ENCODE data around the gene TTLL3.
A peak's percentile ranks its signal among the peaks of the same experiment; 100 is the strongest.
"Not testable (repeated sequence)": the region's sequence is repeated elsewhere in the genome, so short reads cannot be mapped to it uniquely, and the experiment has no call there.

Gene TTLL3, protein sequence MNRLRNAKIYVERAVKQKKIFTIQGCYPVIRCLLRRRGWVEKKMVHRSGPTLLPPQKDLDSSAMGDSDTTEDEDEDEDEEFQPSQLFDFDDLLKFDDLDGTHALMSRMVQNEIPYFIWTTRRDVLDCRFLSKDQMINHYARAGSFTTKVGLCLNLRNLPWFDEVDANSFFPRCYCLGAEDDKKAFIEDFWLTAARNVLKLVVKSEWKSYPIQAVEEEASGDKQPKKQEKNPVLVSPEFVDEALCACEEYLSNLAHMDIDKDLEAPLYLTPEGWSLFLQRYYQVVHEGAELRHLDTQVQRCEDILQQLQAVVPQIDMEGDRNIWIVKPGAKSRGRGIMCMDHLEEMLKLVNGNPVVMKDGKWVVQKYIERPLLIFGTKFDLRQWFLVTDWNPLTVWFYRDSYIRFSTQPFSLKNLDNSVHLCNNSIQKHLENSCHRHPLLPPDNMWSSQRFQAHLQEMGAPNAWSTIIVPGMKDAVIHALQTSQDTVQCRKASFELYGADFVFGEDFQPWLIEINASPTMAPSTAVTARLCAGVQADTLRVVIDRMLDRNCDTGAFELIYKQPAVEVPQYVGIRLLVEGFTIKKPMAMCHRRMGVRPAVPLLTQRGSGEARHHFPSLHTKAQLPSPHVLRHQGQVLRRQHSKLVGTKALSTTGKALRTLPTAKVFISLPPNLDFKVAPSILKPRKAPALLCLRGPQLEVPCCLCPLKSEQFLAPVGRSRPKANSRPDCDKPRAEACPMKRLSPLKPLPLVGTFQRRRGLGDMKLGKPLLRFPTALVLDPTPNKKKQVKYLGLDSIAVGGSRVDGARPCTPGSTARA

DNA sequence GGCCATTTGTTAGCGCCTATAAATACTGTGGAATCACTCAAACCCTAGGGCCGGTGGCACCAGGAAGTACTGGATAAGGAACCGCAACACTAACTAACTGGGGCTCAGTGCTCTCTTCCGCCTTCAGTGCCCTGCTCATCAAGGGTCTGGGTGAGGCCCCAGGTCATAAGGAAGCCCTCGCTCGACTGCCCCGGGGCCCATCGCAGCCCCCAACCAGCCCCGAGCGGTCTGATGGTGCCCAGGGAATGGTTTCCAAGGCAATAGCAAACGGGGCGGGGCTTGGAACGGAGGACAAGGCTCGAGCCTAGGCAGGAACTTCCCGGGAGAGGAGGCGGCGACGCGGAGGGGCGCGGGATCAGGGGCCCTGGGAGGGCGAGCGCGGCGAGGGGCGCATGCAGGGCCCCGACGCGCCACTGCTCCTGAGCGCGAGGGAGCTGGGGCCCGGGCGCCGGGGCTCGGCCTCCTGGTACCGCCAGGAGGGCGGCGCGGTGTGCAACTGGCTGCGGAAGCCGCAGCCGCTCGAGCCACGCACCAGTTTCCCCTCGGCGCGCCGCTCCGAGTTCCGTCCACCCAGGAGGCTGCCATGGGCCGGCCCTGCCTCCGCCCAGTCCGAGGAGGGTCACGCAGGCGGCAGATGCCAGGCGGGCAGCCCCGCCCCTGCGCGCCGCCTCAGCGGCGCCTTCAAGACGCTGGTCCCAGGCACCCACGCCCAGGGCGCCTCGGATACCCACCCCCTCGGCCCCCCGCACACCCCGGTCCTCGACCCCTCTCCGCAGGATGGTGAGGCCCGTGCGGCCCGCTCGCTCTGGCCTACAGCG is at the start of gene TTLL3:
Gene TTLL3, plus strand, starts transcription at position 648 of the 818 bp plus-strand sequence. CDS start 400 bp downstream, outside the sequence.
- peak; percentile 31 to 44 for DNase-seq

DNA sequence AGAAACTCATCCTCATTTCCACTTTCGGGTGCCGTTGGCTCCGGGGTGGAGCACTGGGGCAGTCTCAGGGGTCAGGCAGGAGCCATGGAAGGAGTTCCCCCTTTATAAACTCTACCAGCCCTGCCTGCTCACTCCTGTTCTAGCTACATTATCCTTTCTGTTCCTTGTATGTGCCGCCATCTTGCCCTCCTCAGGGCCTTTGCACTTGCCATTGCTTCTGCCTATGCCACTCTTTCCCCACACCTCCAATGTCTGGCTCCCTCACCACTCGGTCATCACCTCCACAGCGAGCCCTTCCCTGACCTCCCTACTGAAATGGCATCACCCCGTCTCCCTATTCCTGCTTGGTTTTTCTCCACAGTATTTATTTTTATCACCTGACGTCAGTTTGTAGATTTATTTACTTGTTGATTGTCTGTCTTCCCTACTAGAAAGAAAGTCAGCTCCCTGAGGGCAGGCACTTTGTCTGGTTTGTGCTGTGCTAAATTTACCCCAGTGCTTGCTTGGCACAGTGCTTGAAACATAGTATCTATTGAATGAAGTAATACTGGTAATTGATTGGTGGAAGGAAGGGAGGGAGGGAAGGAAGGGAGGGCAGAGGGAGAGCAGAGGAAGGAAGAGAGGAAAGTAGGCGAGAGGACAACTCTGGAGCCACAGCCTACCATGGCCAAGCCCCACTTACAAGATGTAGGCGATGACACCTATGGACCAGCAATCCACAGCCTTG is 49.1 kb upstream of the TTLL3 start:
- no peak for DNase-seq

DNA sequence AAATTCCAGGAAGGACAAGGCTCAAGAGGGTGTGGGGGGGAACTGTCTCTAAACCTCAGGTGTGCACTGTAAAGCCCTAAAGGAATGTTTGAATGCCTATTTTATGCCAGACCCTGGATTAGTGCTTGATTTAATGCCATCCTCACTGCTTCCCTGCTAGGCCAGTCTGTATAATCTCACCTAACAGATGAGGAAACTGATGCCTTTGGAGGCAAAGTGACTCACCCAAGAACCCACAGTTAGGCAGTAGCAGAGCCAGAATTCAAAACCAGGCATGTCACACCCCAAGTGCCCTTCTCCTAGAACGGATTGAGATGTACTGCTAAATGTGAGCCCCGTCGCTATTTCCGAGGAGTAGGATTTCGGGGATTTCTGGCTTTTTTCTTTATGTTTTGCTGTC is 48.1 kb upstream of the TTLL3 start:
- no peak for DNase-seq

DNA sequence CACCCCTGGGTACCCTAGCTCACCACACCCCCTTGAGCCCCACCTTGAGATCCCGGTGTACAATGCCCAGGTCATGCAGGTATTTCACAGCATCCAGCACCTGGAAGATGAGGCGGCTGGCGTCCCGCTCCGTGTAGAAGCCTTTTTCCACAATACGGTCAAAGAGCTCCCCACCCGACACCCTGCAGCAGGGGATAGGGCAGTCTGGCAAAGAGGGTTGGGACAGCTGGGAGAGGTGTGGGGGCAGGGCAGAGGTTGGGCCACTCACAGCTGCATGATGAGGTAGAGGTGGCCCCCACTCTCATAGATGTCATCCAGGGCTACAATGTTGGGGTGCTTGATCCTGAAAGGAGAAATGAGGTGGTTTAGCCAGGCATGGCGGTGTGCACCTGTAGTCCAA is 47.2 kb upstream of the TTLL3 start:
- DNase-seq, result no peak

DNA sequence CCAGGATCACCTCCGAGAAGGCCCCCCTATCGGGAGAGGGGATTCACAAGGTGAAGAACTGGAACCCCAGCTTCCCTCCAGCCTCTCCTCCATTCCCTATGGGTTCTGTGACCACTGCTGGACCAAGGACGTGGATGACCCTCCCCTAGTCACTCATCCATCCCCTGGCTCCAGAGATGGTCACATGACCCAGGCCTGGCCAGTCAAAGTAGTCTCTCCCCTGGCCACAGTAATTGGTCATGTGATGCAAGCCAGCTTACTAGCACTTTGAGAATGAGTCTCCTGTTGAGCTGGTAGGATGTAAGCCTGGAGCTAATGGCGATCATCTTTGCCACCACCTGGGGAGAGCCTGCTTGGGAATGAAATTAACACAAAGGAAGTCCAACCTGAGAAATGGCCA is 44.2 kb upstream of the TTLL3 start:
- no peak for DNase-seq

DNA sequence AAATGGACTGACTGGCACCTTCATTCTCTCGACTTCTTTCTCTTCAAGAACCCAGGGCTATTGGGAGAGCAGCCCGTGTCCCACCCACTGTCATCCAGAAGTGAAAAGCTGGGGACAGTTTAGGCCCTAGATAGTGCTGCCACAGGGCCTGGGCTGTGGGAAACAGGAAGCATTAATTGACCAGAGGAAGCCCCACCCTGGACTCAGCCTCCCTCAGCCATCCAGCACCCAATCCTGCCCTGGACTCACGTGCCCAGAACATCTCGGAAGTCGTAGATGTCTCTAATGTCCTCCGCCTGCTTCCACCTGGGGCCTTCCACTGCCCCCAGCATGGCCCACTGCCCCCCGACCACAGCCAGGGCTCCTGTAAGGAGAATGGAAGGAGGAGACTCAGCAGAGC is 42.6 kb upstream of the TTLL3 start:
- peak; percentile 34 to 54 for DNase-seq

DNA sequence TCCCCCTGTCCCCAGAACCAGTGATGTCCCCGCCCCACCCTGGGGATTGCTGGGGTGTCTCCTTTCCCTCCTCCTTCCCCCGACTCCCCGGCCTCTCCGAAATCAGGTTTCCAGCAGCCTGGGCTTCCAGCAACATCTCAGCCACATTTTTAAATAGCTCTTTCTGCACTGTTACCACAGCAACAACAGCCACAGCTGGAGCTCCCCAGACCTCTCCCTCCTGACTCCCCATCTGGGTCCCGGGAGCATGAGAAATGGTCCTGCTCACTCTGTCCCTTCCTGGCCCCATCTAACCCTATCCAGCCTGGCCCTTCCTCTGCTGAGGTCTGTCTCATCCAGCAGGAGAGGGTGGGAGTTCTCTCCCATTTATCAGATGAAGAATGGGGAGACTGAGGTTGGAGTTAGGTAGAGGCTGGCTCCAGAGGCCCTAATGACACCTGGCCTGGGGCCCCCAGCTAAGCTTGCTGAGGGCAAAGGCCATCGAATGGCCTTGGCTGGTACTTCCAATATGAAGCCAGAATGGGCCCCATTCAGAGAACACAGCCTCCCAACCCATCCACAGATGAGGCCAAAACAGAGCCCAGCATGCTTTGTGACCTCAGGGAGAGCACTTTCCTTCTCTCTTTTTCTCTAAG is 41.8 kb upstream of the TTLL3 start:
- no peak for DNase-seq

DNA sequence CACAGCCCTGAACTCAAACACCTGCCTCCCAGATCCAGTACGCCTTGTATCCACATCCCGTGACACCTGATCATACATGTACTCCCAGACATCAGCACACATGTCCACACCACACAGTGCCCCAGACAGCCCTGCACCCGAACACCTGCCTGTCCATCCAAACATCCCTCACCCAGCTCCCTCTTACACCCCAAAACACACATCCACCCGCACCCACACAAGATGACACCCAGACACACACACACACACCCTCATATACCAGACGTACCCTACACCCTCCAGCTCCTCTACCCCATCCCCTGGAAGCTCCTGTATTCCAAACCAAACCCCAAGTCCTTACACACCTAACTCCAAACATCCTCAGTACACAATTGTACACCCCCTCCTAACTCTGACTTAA is 41.0 kb upstream of the TTLL3 start:
- no peak for DNase-seq

DNA sequence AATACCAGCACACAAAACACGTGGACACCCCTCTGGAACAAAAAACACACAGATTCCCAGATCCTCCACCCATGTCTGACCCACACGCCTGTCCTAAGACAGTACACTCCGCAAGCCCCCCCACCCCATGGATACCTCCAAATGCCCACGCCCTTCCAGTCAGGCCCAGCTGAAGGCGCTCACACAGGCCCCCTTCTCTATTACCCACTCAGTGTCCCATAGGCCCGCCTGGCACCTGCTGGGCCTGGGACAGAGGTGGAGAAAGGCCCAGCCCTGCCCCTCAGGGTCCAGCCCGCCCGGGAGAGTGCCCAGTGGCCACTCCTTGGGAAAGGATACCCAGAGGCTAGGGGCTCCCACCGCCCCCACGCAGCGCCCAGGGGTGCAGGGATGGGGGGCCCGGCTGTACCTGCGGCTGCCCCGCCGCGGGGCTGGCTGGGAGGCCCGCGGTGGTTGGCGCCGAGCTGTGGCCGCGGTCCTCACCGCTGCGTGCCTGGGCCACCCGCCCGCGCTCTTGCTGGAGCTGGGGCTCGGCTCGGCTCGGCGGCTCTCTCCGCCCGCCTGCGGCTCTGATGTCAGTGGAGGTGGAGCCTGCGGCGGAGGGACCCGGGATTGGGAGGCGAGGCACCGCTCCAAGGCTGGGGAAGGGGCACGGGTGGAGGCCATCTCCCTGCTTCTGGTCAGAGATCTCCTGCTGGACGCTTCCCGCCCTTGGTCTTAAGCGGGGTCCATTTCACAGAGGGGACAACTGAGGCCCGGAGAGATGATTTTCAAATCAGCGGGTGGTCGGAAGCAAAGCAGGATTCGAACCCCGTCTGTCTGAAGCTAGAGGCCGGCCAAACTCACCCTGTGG is 40.4 kb upstream of the TTLL3 start, which contains the start of gene CAMK1:
Gene CAMK1, minus strand, starts transcription at position 522 of the 850 bp plus-strand sequence. CDS start 2,198 bp downstream, outside the sequence.
- peak; percentile 69 to 81 for DNase-seq

DNA sequence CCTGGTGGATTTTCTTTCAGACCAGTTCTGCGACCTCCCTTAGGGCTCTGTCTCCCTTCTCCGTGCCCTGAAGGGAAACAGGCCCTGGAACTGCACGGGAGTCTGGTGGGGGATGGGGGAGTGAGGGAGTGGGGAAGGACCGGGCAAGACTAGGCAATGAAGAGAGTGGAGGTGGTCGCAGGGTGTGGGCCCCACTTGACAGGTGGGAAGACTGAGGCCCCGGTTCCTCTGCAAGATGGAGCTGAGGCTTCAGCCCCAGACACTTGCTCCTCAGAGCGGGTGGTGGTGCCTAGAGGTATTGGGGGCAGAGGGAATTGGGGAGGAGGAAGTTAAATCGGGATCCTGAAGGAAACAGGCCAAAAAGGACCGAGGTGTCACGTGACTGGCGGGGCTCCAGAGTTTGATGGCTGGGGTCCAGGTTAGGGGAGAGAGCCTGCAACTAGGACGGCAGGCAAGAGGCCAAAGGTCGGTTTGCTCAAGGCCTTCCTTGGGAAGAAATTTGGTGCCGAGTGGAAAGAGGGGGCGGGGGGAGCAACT is 39.7 kb upstream of the TTLL3 start:
- no peak for DNase-seq

DNA sequence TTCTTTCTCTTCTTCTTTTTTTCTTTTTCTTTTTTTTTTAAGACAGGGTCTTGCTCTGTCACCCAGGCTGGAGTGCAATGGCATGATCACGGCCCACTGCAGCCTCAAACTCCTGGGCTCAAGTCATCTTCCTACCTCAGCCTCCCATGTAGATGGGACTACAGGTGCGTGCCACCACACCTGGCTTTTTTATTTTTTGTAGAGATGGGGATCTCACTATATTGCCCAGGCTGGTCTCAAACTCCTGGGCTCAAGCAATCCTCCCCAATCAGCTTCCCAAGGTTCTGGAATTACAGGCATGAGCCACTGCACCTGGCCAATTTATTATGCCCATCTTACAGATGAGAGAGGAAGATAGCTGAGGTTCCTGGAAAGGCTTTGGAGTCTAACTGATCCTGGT is 39.1 kb upstream of the TTLL3 start:
- not testable (repeated sequence) for DNase-seq

DNA sequence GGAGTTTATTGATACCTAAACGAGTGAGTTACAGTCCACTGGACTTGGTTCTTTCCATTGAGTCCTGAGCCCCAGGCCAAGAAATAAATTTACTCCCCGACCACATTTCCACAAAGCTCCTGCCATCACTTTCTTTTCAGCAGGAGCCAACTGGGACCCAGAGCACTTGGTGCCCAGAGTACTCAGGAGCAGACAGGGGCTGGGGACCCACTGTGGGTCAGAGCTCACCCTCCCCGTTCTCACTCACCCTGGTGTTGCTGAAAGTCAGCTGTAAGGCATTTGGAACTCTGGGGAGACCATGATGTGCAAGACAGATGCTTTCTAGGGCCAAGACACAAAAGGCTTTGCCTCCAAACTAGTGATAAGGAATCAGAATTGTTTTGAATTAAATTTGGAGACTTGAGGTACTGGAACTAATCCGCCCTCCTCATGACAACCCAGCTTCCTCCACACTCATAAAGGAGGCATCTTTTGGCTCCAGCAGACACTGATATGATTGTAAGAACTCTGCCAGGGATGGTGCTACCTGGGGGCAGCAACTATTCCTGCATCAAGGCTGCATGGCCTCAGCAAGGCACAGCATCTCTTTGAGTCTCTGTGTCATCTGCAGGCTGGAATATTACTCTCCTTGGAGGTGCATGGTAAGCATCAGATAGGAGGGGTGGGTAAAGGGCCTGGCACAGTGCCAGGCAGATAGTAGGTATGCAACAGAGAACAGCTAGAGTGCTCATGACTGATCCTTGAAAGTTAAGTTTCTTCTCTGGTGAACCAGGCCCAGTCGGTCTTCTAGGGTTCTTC is 33.0 kb upstream of the TTLL3 start:
- no peak for DNase-seq

DNA sequence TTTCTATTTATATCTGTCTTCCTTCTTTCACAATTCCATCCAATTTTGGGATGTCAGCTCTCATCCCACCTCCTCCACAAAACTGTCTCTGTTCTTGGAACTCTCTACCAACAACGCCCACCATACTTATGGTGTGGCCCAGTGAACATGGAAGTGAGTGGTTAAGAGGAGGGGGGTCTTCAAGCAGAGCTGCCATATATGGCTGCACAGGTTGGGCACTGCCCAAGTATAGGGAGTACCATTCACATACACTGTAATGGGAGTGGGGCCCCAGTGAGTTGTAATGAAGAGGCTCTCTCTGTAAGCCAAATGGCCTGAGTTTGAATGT is 32.4 kb upstream of the TTLL3 start:
- DNase-seq, result peak in 1 of 2 donors; percentile 49

DNA sequence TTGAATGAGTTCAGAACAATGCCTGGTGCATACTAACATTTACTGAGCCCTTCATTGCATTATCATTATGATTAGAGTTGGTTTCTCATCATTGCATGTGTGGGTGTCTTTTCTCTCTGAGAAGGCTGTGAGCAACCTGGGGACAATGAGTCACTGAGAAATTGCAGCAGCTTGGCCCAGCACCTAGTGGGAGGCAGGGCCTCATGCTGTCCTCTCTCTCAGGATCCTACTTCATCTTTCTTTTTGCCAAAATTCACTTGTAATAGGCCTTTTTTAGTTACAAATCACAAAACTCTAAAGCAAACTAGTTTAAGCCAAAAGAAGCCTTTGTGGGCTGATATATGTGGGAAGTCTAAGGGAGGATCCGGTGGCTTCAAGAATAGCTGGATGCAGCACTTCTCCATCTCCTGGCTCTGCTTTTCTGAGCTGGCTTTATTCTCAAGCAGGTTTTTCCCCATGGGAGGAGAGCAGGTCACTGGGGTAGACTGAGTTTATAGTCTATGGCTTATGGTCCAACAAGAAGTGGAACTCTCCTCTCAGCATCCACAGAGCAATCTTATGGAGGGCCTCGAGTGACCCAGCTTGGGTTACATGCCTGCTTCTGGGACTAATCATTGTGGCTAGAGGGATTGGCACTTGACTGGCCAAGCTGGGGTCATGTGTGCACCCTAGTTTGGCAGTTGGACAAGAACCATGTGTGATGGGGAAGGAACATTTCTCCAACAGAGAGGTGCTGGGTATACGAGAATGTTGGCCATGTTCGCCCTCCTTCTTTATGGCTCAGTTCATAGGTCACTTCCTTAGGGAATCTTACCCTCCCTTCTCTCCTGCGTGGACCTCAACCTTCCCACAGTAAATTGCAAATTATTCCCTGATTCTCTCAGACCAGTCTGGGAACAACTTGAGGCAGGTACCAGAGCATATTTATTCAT is 31.7 kb upstream of the TTLL3 start:
- peak; percentile 69 to 86 for DNase-seq

DNA sequence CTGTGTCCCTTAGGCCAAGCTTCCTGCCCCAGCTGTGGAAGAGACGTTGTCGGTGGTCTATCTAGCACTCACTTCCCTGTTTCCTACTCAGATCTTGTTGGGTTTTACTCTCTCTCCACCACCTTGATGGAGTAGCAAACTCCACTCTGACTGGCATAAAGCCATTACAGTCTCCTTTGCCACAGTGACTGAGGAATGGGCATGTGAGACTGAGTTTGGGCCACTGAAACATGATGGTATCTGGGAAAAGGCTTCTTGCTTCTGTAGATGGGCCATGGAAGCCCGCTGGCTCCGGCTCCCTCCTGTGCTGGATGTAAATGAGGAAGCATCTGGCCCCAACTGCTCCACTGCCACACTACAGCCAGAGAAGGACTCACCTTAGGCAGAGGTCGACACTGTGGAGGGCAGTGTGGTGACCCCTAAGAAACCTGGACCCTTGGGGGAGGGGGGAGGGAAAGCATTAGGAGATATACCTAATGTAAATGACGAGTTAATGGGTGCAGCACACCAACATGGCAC is 30.9 kb upstream of the TTLL3 start:
- DNase-seq, result no peak

DNA sequence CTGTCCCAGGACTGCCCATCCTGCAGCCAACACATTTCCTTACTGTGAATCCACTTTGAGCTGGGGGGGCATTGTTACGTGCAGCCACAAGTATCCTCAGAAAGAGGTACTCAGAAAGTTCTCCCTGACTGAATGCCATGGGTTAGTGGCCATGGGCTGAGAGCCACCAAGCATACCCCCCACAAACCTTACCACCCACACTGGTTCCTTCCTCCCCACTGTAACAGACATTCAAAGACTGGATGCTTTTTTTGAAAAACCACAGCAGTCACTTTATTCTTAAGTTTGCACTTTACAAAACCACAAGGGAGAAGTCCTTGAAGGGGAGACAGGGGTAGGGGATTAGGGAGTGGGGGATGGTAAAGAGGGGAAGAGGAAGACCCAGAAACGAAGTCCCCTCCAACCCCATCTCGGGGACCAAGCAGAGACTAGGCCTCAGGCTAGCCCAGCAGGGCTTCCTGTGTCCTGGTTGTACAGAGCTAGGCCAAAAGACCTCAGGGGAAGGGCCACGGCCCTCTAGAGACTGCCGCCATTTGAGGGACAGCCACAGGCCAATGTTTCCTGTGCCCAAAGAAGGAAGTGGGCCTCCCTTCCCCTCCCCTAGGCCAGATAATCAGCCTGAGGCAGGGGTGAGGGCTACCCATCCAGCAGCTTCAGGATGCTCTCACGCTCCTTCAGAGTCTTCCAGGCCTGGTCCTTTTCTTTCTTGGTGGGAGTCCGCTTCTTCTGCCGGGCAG is 30.2 kb upstream of the TTLL3 start:
- no peak for DNase-seq

DNA sequence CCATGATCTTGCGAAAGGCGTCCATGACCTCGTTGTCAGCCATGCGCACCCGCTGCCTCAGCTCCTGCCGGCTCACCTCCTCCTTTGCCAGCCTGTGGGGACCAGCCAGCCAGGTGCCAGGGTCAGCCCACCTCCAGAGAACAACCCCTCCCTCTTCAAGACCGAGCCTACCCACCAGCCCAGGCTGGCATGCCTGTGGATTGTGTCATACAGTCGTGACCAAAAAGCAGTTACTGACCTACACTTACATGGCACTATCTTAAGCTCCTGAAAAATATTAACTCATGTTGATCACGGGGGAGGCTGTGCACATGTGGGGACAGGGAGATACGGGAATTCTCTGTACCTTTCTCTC is 29.6 kb upstream of the TTLL3 start:
- DNase-seq, result no peak

DNA sequence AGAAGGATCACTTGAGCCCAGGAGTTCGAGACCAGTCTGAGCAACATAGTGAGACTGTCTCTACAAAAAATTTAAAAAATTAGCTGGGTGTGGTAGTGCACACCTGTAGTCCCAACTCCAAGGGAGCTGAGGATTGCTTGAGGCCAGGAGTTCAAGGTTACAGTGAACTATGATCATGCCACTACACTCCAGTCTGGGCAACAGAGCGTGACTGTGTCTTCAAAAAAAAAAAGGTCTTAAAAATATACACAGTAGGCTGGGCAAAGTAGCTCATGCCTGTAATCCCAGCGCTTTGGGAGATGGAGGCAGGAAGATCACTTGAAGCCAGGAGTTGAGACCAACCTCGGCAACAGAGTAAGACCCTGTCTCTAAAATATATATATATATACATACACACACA is 29.2 kb upstream of the TTLL3 start:
- DNase-seq, result no peak

Data from inflammatory macrophage treated with lipopolysaccharide for 1 hour (primary cell).